H1 (cell line): ENCODE measurements around the gene TIAM2. TPM values are rescaled to one million over a fixed set of nuclear protein-coding genes. Genes with fewer than 3 reads are reported as not detected.

Experiments used
- ASH2L ChIP-seq: fragments of 200-600, 300-600 bp; sonication (generic); IDR thresholded peaks from one replicate; pipeline ENCODE4 v1.7.1; 2017; ENCODE audit warnings: low read length
- BCL11A ChIP-seq, 2 experiments: IDR thresholded peaks; one replicate each; pipeline ENCODE4 v1.6.1; 2011; ENCODE audit warnings: low read depth in 2 of 2, low read length in 2 of 2, mild to moderate bottlenecking in 2 of 2
- HDAC2 ChIP-seq, 2 experiments: fragments of 300-600 bp in 1 of 2; sonication (generic) in 1 of 2; IDR thresholded peaks; 2 replicates each; pipeline ENCODE4 v1.6.1; 2011 to 2012; ENCODE audit warnings: low read depth in 2 of 2, low read length in 2 of 2, mild to moderate bottlenecking in 2 of 2, moderate library complexity in 2 of 2, borderline replicate concordance in 1 of 2, inconsistent platforms in 1 of 2
- SUZ12 ChIP-seq: fragments of 200-600 bp; sonication (generic); IDR thresholded peaks from 2 replicates; pipeline ENCODE4 v1.6.1; 2012; ENCODE audit warnings: mild to moderate bottlenecking, inconsistent platforms, low read length, moderate library complexity, mixed read lengths
- TBP ChIP-seq: IDR thresholded peaks from 2 replicates; pipeline ENCODE4 v1.6.1; 2011; ENCODE audit warnings: low read depth, low read length, improper control_type of control experiment
- polyA plus RNA-seq, 7 experiments: library from polyadenylated mRNA; depleted of rRNA in 3 of 7; stranded (reverse) in 5 of 7; unstranded in 2 of 7; fragments of >200 nt in 5 of 7; fragments of 200-250 nt in 2 of 7; gene quantifications; 1 replicate in 5 of 7; 2 replicates in 1 of 7; 4 replicates in 1 of 7; pipeline versions ENCODE4 v1.2.1 to v1.2.3, GENCODE V29; 2011 to 2013; ENCODE audit warnings: missing spikeins in 2 of 7, mixed read lengths in 2 of 7
- total RNA-seq: library from RNA; stranded (reverse); fragmentation: NEBNext Ultra II Directional; extraction: Animal tissue kit (Norgen Biotek cat#: 25700); gene quantifications from 2 replicates; pipeline ENCODE4 v1.2.1, GENCODE V29; 2021
- TF ChIP-seq, protein P1 (sequence below): IDR thresholded peaks from 2 replicates; pipeline ENCODE4 v1.6.1; 2012; ENCODE audit warnings: inconsistent platforms

TIAM2 gene
- total and polyA plus RNA-seq, 2 of the 8 experiments (the other 6 are each of a cell fraction or from before 2014, with no cell fraction given): 7.4 to 23.9 TPM

- TF ChIP-seq SUZ12 (no peak), ASH2L (no peak), HDAC2 (IDR thresholded peaks at IDR 0.05; ENCODE audit: borderline replicate concordance in 1 of 2, low read depth in 2 of 2, low read length in 2 of 2) (no peak), TBP (no peak), BCL11A (IDR thresholded peaks at IDR 0.05; ENCODE audit: low read depth in 2 of 2, low read length in 2 of 2) (no peak)
- TF ChIP-seq, protein P1, sequence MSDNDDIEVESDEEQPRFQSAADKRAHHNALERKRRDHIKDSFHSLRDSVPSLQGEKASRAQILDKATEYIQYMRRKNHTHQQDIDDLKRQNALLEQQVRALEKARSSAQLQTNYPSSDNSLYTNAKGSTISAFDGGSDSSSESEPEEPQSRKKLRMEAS: no peak
Measured at GRCh38 chr6:155004017-155004416, 8.9 kb downstream of the TIAM2 start (continued).
